Raji (cell line): ENCODE results near the gene EDIL3.

Source experiments
- POLR2A ChIP-seq: IDR thresholded peaks from 2 replicates; pipeline ENCODE4 v1.6.1; 2011; ENCODE audit warnings: low read depth, low read length, control low read depth; ENCODE audit not compliant: insufficient read depth

EDIL3 gene

DNA sequence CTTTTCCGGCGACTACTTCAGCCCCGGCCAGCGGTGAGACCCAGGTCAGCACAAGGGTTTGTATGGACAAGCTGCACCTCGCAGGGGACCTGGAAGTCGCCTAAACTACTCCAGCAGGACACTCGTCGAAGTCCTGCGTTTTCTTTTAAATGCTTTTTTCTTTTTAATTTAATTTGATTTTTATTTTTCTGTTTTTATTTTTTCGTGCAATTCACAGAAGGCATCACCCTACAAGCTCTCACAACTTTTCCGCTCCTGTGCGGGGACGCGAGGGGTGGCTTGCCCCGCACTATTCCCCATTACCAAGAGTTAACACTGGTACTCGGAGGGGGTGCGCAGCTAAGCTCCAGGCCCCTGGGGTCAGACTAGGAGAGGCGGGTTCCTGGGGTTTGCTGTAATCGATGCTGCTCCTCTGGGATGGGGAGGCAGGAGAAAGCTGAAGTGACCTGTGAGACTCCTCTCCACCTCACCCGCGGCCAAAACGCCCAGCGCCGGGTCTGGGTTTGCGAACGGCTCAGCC lies 1.3 kb downstream of the EDIL3 start:
- no peak for TF ChIP-seq POLR2A

DNA sequence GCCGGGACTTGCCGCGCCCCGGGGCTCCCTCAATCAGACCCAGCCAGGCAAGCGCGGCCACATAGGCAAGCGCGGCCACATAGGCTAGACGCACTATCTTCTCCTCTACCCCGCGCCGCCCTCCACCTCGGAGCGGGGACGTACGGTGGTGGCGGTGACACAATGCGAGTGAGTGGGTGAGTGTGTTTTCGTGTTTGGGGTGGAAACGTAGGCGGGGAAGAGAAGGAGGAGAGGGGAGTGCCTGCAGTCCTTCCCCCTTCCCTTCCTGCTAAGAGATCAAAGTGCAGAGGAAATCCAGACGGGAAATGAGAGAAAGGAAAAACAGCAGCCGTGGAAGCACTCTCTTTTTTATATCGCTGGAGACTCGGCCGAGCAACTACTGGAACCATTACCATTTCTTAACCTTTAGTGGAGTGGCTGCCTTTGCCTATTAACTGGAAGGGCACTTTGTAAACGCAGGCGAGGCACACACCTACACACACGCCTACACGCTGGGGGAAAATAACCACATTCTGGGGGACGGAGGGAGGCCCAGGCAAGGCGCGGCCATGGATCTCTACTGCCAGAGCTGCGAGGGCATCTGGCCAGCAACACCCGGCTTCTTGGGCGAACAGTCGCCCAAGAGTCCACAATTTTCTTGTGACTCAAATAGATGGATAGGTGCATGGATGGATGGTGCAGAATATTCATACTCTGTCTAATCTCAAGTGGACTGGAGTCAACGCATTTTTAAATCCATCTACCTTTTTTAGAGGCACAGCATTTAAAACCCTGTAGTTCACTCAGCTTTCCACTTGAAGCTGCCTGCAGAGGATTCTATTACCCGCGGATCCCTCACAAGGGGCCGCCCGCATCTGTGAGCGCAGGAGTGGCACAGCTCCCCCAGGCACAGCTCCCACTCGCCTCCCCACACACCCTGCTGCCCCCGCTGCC lies 2.1 kb downstream of the EDIL3 start:
- TF ChIP-seq POLR2A, result no peak

DNA sequence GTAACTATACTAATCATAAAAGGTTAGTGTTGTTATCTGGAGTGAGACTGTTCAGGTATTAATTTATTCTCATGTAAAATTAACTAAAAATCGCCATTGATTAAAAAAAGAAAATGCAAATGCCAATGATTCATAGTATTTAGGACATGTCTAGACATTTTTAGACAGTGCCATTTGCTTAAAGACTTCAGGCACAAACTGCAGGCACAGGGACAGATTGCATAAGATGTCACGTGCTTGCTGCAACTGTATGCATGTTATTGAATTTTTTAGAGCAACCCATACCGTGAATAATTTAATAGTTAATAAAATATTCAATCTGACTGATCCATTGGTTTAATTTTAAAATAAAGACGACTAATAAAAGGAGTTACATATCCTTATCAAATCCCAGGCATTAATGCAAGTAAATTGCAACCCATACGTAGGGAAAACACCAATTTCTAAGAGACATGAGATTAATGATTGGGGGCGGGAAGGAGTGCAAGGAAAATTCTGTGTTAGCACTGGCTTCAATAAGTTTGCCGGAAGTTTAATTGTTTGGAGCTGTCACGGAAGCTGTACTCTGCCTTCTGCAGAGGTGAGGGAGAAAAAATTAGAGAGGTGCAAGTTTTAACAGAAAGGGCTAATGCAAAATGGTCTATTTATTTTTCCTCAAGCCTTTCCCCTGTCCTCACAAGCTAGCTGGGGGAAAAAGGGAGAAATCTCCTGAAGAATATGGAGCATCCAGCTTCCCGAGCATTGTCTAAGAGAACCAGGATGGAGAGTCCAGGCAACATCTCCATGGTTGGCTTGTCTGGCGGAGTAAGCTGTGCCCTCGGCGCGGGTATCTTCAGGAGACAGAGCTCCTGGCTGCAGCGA lies 2.9 kb downstream of the EDIL3 start:
- TF ChIP-seq POLR2A, result no peak

DNA sequence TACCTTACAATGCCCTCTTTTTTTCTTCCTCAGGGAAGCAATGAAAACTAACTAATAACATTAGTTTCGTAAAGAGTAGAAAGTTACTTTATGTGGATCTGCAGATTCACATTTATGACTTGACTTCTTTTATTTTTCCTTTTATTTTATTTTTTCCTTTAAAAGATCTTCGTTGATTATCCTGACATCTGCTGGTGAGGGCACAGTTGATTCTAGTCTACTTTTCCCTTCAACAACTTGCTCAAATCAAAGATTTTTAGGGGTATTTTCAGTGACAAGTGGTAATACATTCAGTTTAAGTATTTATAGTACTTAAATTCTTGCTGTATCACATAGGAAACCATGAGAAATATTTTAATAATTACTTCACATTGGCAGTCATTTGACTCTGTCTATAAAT lies 4.9 kb downstream of the EDIL3 start:
- TF ChIP-seq POLR2A, result no peak

DNA sequence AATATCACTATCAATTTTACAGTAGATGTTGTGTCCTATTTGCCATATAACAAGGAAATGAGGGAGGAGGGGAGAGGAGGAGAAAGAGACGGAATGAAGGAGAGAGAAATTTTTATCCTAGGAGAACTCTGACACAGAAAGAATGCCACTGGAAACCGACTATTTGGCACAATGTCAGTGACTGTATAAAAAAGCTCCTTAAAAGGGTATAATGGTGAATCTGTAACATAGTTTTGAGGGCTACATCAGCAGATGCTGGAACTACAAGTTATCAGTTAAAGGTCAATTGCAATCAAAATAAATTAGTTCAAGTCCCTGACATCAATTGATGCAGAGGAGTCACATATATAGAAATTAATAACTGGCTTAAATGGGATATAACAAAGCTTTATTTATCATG lies 5.7 kb downstream of the EDIL3 start:
- no peak for TF ChIP-seq POLR2A

DNA sequence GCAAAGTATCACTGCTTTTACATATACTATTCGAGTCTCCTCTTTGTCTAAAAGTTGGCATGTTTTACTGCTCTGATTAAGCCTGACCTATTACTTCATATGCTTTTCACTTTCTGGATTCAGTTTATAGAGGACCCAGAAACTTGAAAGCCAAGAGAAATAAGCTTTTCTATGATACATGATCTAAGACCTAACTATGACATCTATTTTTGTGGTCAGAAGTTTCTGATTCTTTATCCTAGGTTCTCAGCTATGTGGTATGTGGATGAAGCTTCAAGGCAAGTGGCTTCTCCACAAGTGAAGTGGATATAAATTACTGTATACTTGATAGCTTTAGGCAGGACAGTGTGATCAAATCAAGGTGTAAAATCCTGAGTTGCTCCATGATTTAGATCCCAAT lies 6.3 kb downstream of the EDIL3 start:
- TF ChIP-seq POLR2A, result no peak

DNA sequence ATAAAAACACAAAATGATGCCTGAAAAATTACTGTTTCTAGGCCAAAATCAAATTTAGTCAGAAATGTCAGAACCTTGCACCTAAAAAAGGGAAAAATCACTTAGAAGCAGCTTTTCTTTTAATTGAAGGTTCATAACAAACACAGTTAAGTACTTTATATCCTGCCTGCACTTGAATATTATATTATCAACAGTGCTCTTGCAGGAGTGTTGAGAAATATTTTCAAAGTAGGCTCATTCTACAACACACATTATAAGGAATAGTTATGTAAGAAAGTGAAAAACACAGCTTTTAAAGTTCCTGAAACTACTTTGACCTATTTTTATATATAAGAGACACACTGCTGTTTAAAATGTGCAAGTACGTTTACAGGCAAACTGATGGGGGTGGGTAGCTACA lies 8.3 kb downstream of the EDIL3 start:
- TF ChIP-seq POLR2A, result no peak

DNA sequence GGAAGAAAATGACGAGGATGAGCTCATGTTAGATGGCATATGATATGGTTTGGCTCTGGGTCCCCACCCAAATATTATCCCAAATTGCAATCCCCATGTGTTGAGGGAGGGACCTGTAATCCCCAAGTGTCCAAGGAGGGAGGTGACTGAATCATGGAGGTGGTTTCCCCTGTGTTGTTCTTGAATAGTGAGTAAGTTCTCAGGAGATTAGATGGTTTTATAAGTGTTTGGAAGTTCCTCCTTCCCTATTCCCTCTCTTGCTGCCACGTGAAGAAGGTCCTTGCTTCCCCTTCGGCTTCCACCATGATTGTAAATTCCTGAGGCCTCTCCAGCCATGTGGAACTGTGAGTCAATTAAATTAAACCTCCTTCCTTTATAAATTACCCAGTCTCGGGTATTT lies 10.1 kb downstream of the EDIL3 start:
- no peak for TF ChIP-seq POLR2A

DNA sequence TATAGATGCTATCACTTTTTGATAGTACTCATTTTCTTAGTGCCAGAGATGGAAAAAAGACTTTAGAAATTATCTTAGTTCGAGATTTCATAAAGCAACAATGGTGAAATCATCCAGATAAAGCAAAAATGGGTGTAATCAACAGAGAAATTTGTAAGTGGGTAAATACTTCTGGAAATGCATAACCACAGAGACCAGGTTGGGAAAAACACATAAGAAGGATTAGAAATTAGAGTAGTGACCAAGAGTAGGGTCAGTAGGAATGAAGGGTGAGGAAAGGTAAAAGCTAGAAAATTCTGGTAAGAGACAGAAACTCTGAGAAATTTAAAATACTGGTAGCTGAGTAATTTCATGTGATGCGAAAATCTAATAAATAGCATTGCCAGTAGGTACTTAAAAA lies 11.2 kb downstream of the EDIL3 start:
- TF ChIP-seq POLR2A, result no peak

DNA sequence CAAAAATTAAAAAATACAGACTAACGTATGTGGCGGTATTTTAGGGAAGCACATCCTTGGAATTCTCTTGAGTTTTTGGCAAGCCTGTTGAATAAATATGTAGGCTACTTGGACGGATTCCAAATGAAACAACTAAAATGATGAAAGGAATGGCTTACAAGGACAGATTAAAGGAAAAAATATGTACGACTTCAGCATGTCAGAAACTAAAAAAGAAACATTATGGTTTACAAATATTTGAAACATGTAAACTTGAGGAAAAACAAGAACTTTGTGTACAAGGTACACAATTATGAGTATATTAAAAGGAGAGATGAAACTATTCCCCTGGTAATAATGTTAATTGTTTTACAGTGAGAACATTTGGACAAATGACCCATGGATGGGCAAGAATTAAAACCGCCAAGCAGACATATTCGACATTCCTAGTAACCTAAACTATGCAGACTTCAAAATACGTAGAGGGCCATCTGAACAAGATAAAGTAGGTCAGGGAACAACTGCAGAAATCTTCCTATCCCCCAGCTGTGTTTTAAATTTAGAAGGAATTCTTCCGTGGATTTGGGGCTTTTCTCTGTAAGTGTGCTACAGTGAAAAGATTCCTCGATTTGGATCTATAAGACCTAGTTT lies 12.5 kb downstream of the EDIL3 start:
- TF ChIP-seq POLR2A, result no peak

DNA sequence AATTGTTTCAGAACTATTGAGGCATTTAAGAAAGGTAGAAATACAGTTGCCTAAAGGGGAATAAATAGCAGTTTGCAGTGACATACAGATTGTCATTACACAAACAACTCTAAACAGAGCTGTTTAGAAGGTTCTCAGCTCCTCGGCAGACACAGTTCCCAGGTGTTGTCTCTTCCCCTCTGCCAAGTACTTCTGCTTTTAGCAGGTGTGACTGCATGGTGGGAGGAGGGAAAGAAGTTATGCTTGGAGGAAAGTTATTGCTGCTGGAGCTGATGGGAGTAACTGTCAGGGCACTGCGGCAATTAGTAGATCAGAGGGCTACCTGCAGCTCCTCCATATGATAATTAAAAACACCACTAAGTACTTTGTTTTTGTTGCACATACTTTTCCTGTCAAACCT lies 14.5 kb downstream of the EDIL3 start:
- no peak for TF ChIP-seq POLR2A

DNA sequence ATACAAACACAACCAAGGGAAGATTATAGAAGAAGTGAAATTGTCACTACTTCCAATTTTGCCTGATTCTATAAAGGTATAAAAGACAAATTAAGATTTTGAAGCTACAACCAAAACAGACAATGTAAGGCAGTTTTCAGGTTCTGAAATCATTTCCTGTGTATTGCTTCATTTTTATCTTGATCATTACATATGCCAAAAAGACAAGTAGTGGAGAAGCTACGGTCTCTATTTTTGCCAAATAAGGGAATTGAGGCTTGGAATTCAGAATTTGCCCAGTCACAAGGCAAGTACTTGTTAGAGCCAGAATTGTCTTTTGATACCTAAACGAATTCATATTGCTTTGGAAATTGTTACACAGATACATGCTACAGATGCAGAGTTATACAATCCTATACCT lies 20.6 kb downstream of the EDIL3 start:
- TF ChIP-seq POLR2A, result no peak

DNA sequence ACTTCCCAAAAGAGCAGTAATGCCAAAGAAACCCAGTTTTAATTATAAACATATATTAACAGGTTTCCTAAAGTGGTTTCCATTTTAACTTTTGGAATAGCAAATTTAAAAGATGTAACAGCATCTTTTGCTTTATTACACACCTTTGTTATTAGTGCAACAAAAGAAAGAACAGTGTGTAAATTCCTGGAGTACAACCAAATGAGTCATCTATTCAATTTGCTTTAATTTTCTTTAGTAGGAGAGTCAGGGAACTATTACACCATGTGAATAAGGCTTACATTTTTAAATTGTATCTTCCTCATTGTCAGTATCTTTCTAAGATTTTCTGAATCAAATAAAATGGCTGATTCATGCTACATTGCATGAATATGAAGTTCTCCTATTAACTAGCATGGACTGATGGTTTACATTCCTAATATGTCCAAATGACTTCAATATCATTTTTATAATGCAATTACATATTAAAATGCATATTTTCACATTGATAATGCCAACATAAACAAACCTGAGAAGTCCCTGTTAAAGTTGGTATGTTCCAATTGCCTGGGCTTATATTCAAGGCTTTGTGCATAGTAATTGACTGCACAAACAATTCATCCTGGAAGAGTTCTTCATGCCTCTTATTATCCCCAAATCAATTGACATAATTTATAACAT lies 22.5 kb downstream of the EDIL3 start:
- TF ChIP-seq POLR2A, result no peak

DNA sequence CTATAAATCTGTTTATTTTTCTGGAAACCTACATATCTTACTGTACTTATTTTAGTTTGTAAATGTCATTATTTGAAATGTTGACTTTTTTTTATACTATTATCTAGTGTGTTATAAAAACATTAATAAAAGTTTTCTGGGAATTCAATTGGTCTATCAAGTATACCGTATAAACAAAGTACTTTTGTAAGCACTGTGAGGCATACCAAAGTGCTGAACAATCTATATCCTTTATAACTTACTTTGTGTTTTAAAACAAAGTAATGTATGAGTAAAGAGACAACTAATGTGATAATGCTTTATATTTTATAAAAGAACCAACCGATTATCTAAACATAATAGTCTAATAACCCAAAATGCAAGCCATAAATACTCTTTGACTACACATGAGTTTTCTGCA lies 23.1 kb downstream of the EDIL3 start:
- TF ChIP-seq POLR2A, result no peak

DNA sequence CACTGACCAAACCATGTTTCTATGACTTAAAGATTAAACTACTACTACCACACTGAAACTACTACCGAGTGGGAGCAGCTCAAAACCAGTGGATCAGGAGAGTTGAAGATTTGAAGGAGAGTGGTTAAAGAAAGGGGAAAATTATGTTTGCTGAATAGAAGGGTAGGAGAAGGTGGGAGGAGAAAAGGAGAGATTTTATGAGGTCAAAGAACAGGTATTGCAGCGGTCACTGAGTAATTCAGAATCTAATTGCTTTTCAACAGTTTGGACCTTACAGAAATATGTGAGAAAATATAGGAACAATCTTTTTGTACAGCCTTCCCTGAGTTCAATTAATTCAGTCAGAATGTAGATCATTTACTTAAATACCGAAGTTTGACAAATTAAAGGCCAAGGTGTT lies 24.6 kb downstream of the EDIL3 start:
- TF ChIP-seq POLR2A, result no peak
